ENCODE data around the gene CCL5. TPM values are rescaled to one million over a fixed set of nuclear protein-coding genes. Genes with fewer than 3 reads are reported as not detected.

CCL5 gene
- total RNA-seq, 1 donor from 2014 or later: not detected

DNA sequence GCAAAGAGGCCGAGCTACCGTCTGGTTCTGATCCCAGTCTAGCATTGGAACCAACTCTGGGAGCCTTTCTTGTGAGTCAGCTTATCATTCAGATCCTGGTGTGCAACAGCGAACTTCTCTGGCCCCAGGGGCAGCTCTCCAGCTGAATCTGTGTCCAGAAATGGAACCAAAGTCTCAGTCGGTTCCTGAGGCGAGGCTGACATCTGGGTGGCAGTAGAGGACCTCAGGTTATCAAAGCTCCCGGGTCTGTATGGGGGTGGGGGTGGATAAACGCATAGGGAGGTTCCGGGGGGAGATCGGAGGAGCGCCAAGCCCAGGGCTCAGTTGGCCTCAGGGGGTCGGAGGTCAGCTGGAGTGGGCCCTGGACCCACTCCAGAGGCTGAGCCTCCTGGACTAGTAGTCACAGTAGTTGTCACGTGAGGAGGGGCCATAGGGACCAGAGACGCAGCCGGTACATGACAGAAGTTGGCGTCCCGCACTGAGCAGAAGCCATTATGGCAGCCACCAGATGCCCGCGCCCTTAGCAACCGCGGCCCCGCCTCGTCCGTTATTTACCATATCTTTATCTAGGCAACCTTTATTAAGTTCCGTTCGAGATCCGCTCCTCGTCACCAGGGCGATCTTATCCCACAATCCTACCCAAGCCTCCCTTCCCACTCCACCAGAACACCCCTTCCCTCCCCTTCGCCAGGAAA, 37.5 kb upstream of the CCL5 start:
- Histone ChIP-seq H3K36me3 (ENCODE audit: control insufficient read depth, insufficient read depth, low read length) (no peaks in the 10 kb centered on the region), H3K4me3 (ENCODE audit: low read depth, low read length) (no peak overlapping the region), H3K27me3 (ENCODE audit: control insufficient read depth, insufficient read depth, low read length) (no peaks in the 10 kb centered on the region)
- DNase-seq (ENCODE audit: low read depth): no peak
- no peak for TF ChIP-seq CTCF (IDR thresholded peaks at IDR 0.05; ENCODE audit: insufficient read depth, low read length, poor library complexity, severe bottlenecking)

- DNase-seq (ENCODE audit: low read depth): no peak
- H3K36me3 ChIP-seq (ENCODE audit: control insufficient read depth, insufficient read depth, low read length): no peaks in the 10 kb centered on the region
- peak; percentile 6 for TF ChIP-seq CTCF (IDR thresholded peaks at IDR 0.05; ENCODE audit: insufficient read depth, low read length, poor library complexity, severe bottlenecking)
- no peaks in the 10 kb centered on the region for H3K27me3 ChIP-seq (ENCODE audit: control insufficient read depth, insufficient read depth, low read length)
- no peak overlapping the region for H3K4me3 ChIP-seq (ENCODE audit: low read depth, low read length)
Observed at GRCh38 chr17:35915153-35915964, 35.2 kb upstream of the CCL5 start.

DNA sequence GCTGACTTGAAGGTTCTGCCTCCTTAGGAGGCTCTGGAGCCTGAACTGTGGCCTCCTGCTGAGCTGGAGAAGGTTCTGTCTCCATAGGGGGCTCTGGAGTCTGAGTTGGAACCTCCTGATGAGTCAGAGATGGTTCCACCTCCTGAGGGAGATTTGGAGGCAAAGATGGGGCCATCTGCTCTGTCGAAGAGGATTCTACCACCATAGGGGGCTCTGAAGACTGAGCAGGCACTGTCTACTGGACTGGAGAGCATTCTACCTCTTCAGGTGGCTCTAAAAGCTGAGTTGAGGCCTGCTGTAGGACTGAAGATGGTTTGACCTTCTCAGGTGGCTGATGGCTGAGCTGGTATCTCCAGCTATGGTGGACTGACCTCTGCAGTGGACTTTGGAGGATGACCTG, 34.2 kb upstream of the CCL5 start:
- Histone ChIP-seq H3K4me3 (ENCODE audit: low read depth, low read length) (no peak overlapping the region), H3K36me3 (ENCODE audit: control insufficient read depth, insufficient read depth, low read length) (no peaks in the 10 kb centered on the region), H3K27me3 (ENCODE audit: control insufficient read depth, insufficient read depth, low read length) (peaks cover 2% of the 10 kb centered on the region)
- TF ChIP-seq CTCF (IDR thresholded peaks at IDR 0.05; ENCODE audit: insufficient read depth, low read length, poor library complexity, severe bottlenecking): no peak
- no peak for DNase-seq (ENCODE audit: low read depth)

- H3K36me3 ChIP-seq (ENCODE audit: control insufficient read depth, insufficient read depth, low read length): no peaks in the 10 kb centered on the region
- peaks cover 2% of the 10 kb centered on the region for H3K27me3 ChIP-seq (ENCODE audit: control insufficient read depth, insufficient read depth, low read length)
- no peak overlapping the region for H3K4me3 ChIP-seq (ENCODE audit: low read depth, low read length)
- DNase-seq (ENCODE audit: low read depth): no peak
- no peak for TF ChIP-seq CTCF (IDR thresholded peaks at IDR 0.05; ENCODE audit: insufficient read depth, low read length, poor library complexity, severe bottlenecking)
Observed at GRCh38 chr17:35913609-35914008, 33.4 kb upstream of the CCL5 start.

DNA sequence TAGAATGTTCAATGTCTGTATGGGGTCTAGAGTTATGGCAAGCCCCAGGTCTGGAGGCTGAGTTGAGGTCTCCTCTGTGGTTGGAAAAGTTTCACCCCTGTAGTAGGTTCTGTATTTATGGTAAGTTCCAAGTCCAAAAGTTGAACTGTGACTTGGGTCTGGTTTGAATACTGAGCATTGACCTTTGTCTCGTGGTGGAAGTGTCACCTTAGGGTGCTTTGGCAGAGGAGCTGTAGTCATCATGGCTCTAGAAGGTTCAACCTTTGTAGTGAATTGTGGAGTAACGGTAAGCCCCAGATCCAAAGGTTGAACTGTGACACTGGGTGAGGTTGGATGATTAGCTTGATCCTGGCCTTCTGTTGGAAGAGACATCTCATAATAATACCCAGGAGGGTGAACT, 32.8 kb upstream of the CCL5 start:
- no peak overlapping the region for H3K4me3 ChIP-seq (ENCODE audit: low read depth, low read length)
- no peak for TF ChIP-seq CTCF (IDR thresholded peaks at IDR 0.05; ENCODE audit: insufficient read depth, low read length, poor library complexity, severe bottlenecking)
- H3K36me3 ChIP-seq (ENCODE audit: control insufficient read depth, insufficient read depth, low read length): no peaks in the 10 kb centered on the region
- peaks cover 2% of the 10 kb centered on the region for H3K27me3 ChIP-seq (ENCODE audit: control insufficient read depth, insufficient read depth, low read length)
- no peak for DNase-seq (ENCODE audit: low read depth)

Measured in kidney epithelial cell (primary cell).